ENCODE results near the gene FGF3.
"Not testable (repeated sequence)": the region's sequence is repeated elsewhere in the genome, so short reads cannot be mapped to it uniquely, and the experiment has no call there.

Gene FGF3

DNA sequence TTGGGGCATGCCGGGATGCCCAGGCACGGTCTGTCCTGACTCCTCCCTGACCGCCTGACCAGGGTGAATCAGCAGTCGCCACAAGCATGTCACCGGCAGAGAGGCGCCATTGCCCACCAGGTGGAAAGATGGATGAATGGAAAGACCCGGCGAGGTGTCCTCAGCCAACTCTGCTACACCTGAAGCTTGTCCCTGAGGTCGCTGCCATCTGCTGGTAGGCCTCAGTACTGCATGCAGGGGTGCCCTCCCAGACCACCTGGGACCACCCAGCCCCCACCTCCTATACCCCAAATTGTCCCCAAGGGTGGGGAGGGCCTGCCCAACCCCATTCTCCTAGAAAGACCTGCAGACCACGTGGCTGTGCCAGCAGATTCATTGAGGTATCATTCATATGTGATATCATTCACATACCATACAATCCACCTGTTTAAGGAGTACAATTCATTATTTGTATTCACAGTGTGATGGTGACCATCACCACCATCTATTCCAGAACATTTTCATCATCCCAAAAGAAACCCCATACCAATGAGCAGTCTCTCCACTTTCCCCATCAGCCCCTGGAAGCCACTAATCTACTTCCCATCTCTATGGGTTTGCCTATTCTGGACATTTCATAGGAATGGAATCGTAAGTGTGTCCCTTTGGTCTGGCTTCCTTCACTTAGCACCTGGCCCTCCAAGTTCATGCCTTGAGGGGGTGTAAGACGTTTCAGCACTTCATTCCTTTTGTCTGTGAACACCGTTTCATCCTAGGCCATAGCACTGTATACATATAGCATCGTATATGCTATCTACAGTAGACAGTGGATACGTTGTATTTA is 17.5 kb downstream of the FGF3 start:
- peak; percentile 73 for DNase-seq

DNA sequence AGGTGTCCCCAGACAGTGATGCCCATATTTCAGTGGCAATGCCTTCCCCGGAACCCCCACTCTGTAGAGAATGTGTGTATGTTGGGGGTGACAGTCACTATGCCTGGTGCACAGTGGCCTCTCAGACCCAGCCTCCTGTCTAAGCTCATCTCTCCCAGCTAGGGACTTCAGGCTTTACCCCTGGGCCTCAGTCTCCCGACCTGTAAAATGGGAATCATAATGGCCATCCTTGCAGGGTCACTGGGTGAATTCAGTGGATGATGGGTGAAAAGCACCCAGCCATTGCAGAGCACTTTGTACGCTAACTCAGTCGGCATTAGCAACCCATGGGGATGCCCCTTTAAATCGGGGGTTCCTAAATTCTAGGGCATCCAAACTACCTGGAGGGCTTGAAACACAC is 18.9 kb downstream of the FGF3 start:
- no peak for DNase-seq

DNA sequence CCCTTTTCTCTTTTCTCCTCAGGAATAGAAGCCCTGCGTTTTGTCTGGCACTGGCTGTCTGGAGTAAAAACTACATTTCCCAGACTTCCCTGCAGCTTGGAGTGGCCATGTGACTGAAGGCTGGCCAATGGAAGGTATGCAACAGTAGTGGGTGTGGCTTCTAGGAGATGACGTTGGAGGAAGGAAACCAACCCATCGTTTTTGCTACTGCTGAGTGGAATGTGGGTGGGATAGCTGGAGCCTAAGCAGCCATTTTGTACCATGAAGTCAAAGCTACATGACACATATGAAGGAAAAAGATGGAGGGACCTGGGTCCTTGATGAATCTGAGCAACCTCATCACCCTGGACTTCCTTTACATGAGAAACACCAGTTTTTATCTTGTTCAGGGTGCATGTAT is 19.6 kb downstream of the FGF3 start:
- DNase-seq, result no peak

DNA sequence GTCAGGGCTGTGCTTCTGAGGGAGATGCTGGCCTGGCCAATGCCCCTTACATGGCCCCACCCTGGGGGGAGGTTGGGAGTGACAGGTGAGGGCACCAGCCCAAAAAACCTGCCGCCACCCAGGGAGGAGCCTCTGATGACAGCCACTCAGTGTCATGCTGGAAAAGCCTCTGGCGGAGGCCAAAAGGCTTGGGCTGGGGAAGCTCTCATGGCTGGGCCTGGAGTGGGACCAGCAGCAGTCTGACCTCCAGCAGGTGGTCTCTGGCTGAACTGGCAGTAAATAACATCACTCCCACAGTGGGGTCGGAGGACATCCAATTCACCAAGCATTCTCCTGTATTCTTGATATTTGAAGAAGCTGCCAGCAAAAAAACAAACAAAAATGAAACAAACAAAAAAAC is 20.1 kb downstream of the FGF3 start:
- no peak for DNase-seq

DNA sequence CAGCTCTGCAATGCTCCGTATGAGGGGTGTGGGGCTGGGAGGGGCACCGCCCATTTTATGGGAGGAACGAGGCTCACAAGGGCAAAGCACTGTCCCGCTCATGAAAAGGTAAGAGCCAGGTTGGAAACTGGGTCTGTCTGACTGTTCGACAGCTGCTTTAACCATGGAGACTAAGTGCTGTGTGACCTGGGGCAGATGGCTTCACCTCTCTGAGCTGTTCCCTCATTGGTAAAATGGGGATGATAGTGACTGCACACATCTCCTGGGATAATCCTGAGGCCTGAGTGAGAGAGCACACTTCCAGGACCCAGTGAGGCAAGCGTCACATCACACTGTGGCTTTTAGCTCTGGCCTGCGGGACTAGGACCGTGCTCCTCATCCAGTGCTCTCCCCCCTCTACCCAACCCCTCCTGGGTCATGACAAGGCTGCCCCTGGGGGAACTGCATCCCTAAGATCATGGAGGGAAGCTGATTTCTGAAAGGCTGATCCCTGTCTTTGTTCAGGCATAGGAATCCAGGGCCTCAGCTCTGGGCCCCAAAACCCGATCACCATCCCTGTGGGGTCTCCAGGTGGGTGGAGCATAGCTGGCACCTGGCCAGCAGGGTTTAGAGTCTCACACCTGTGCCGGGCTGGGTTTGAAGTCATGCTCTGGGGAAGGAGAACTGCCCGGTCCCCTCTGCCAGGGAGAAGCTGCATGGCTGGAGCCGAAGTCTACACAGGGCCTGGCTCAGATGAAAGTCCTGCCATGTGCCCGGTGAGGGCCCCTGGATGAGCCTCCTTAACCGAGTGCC is 21.3 kb downstream of the FGF3 start:
- no peak for DNase-seq

DNA sequence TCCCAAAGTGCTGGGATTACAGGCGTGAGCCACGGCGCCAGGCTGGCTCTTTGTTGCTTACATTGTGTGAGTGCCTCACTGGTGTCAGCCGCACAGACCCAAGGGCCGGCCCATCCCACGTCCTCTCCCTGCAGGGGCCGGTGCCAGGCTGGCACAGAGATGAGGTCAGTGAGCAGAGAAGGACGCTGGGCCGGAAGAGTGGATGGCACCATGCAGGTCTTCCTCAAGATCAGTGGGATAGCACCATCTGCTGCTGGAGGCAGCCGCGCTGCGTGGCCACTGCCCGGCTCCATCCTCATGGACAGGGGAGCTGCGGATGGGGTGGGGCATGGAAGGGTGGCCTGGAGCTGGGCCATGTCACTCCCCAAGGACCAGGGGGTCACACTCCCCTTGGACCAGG is 22.1 kb downstream of the FGF3 start:
- no peak for DNase-seq

DNA sequence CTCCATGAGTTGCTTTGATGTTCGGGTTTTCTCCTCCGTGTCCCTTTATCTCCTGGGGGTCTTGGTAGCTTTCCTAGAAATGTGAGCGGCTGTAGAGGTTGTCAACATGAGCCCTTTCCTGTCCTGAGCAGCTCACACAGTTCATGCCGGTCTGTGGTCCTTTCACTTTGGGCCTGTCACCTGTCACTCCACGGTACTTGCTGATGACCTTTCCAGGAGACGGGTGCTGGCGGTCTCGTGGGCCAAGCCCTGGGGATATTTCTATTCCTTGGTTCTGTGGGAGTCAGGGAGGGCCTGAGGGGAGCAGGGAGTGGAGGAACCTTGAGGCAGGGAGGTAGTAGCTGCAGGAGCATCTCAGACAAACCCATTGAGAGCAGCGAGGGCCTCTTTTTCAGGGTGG is 23.2 kb downstream of the FGF3 start:
- DNase-seq, result no peak

DNA sequence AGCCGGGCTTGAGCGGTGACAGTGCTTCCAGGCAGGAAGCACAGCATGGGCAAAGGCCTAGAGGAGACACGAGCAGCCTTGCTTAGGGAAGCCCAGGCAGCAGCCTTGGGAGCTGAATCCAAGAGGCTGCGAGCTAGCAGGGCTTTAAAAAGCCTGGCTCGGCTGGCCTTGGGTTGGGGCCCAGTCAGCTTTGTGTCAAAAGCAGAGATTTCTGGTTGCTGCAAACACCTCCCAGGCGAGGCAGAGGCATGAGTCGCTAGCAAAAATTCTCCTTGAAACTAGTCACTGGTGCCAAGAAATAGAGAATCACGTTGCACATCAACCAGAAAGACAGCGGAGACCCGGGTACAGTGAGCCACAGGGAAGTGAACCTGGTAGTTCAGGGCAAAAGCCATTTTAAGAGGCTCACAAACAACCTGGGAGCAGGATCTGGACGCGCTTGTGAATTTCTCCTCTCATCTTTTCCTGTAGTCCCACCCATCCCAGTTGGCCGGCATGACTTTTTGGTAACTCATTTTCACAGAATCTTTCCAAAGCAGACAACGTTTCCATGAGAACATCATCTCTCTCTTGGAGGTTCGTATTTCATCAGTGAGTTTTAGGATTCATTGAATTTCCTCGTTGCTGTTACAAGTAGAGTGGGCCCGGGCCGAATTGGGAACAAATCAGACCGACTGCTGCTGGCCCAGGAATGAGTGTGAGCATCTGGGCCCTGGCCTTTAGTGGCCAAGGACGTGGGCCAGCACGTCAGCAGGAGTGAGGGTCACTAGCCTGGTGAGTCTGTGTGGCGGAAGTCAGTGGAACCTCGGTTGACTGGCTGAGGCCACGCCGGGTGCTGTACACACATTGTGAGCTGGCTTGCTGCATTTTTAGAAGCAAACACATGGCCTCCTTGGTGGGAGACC is 27.7 kb downstream of the FGF3 start:
- no peak for DNase-seq

DNA sequence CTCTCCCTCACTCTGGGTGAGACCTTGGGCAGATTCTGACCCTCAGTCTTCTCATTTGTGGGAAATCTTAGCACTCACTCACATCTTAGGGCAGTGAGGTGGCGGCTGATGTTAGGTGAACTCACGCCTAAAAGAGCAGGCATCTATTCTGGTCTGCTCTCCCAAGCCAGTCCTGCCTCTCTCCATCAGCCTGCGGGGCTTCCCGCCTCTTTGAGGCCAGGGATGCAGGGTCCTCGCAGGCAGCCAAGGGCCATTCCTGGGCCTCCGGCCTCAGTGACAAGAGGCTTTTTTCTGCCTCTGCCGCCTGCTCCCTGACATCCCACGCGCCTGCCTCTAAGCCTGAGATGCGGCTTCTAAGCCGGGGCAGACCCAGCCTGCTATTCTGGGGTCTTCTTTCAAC is 30.3 kb downstream of the FGF3 start:
- no peak for DNase-seq

DNA sequence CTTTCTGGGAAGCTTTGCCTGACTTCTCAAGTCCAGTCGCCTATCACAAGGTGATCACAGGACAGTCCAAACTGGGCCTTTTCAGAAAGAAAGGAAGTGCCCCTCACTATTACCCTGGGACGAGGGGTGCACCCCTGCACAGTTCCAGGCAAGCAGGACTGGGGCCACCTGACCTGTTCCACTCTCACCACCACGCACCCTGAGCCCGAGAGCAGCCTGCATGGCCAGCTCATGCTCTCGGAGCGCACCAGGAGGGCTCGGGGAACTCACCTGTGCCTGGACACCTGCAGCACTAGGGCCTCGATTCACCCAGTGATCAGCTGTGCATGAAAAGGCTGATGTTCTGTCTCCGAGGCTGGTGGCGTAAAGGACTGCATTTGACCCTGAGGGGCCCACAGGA is 31.3 kb downstream of the FGF3 start:
- no peak for DNase-seq

DNA sequence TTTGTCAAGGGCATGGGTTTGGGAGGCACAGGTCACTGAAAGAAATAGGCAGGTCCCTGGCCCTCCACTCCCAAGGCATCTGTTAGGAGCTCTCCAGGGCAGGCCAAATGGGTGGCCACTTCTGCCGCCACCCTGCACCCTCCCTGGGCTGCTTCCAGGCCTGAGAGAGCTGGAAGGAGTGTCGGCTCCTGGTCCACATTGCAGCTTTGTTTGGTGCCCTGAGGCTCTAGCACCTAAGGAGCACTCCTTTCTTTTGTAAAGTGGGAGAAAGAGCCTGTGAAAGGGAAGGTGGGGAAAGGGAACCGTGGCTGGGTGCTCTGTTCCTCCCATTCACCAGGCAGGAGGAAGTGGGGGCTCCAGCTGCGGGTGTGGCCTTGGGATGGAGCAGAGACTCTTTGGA is 31.8 kb downstream of the FGF3 start:
- DNase-seq, result no peak

DNA sequence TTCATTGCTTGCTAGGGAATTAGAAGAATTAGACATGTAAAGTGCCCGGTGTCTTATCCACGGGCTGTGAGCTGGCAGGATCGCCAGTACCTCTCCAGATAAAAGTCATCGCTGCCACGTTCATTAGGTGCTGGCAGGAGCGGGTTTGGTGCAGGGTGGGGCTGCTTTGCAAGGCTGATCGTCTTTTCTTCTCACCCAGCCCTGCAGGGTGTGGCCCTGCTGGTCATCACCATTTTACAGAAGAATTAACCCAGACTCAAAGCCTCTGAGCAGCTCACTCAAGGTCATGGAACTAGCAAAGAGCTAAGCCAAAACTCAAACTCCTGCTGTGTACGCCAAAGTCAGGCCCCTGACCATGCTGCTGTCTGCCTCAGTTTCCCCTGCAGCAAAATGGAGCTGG is 38.0 kb downstream of the FGF3 start:
- no peak for DNase-seq

DNA sequence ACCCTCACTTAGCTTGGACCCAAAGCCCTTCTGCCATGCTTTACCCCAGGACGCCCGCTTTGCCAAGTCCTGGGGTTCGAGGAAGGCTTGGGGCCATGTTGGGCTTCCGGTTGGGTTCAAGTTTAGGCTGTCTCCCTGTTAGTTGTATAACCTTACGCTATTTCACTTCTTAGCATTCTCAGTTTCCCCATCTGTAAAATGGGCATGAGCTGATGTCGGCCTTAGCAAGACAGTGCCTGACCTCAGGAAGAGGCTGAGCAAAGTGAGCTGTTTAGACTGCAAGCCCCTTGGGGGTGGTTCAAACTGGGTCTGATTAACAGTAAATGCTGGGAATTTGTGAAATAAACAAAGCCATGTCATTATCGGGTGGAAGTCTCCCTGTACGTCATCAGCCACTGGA is 40.8 kb downstream of the FGF3 start:
- no peak for DNase-seq

DNA sequence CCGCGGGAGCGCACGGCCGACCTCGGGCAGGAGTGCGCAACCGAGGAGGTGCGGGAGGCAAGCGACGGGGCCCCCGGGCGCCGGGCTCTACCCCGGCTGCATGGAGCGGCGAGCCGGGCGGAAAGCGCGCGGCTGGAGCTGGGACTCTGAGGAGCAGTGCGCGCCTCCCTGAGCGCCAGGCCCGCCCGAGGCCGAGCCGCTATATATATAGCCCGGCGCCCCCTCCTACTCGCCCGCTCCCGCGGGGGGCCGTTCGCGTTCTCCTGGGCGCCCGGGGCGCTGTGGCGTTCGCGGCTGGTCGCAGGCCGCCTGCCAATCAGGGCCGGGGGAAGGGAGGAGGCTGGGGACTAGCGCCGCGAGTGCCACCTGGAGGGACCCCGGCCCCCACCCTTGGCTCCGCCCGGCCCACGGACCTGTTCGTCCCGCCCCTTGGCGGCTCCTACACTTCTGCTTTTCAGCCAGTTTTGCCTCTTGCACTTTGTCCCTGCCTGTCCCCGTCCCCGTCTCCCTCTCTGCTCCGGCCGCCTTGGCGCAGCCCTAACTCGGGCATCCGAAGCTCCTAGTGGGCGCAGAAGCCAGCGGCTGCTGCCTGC is 44.0 kb downstream of the FGF3 start, which contains the start of gene FGF4:
TSS of gene FGF4 (minus strand) at position 179 of the 593 bp plus-strand sequence. CDS start 257 bp downstream, outside the sequence.
- DNase-seq, result no peak

DNA sequence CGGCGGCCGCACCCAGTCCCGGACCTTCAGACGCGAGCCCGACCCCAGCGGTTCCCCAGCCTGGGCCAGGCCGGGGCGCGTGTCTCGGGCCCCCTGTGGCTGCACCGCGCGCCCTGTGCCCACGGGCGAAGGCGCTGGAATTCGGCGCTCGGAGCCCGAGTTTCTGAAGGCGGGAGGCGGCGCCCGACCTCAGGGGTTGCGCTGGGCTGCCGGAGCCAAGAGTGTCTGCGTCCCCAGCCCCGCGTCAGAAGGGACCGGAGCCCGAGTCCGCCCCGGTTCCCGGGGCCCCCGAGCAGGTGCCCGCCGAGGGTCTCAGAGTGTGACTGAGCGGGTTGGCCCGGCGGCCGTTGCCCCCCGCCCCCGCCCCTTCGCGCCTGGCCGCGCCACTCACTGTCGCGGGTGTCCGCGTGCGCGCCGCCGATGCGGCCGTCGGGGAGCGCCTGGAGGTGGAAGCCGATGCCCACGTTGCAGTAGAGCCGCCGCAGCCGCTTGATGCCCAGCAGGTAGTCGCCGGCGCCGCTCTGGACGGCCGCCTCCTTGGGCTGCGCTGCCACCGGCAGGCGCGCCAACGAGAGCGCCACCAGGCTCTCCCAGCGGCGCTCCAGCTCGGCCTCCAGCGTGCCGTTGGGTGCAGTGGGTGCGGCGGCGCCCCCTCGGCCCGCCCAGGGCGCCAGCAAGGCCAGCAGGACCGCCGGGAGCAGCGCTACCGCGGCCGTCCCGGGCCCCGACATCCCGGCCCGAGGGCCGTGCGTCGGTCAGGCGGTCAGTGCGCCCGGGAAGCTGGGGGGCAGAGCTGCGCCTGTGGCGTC is 44.7 kb downstream of the FGF3 start:
- no peak for DNase-seq

DNA sequence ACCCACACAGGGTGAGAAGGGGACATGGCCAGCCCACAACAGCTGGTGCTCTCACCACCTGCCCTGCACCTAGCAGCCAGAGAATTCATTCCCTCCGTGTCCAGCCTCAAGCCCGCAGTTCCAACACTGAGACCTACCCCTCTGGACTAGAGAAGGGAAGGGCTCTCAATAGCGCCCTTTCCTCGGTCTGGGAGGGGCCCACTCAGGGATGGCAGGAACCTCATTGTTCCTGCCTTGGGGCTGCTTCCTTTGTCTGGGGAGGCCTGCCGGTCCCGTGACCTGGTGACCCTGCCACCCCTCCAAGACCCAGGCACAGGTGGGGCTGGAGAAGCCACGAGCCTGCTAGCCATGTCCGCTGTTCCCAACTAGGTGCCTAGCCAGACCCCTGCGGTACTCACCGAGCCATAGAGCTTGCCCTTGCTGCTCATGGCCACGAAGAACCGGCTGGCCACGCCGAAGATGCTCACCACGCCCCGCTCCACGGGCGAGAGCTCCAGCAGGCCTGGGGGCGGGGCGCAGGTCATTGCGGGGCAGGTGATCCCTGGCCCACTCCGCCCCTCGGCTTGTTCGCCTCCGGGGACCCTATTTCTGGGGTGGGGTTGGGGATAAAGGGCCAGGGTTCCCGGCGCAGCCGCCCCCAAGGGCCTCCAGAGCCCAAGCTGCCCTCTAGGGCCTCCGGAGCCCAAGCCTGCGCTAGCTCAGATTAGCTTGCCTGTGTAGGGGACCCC is 45.4 kb downstream of the FGF3 start:
- DNase-seq, result no peak

DNA sequence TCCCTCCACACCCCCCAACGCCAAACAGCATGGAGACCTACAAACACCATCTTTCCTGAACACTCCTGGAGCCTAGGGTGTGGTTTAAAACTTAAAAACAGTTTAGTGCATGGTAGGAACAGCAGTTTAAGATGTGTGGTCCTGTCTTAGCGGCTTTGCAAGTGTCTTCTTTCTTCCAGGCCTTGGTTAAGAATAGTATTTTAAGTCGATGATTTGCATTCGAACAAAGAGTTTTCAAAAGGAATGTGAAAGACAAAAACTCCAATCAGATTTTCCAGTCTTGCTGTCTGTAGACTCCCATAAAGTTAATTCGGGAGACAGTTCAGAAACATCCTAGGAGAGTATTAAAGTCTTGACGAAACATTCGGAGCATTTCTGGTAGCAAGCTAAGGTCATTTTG is 47.8 kb downstream of the FGF3 start:
- DNase-seq, result no peak

DNA sequence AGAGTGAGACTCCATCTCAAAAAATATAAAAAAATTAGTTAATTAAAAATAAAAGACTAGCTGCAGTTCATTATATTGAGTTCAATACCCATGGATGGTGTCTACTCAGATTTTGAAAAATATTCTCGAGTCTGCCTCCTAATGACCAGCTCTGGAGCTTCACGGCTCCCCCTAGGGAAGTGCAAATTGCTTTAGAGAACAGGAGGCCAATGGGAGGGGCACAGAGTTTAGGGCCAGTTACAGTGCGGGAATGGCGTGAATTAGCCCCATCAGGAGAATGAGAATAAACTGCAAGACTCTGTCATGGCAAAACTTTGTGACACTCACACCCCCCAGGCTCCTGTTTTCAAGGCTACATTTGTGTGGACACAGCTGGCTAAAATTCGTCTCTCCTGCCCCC is 48.7 kb downstream of the FGF3 start:
- DNase-seq, result no peak

DNA sequence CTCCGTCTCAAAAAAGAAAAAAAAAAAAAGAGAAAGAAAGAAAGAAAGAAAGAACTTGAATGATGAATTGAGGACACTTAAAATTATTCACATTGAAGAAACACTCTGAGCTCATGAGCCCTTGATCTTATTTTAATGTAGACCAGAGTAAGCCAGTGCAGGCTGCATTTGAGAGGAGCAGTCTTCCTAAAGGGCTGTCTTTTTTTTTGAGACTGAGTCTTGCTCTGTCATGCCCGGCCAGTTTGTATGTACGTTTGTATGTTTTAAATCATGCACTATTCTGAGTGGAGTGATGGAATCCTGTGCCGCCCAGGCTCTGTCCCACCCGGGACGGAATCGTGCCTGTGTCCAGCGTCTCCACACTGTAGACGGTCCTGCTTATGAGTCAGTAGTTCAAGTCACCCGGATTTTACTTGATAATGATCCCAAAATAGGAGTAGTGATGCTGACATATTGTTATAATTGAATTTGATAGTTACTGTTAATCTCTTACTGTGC is 53.7 kb downstream of the FGF3 start:
- DNase-seq, result no peak

DNA sequence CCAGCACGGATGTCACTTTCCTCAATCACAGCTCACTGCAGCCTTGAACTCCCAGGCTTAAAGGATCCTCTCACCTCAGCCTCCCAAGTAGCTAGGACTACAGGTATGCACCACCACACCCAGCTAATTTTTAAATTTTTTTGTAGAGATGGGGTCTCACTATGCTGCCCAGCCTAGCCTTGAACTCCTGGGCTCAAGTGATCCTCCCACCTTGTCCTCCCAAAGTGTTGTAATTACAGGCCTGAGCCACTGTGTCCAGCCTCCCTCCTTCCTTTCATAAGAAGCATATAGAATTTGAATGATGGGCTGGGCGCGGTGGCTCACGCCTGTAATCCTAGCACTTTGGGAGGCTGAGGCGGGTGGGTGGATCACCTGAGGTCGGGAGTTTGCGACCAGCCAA is 54.3 kb downstream of the FGF3 start:
- DNase-seq, result not testable (repeated sequence)

DNA sequence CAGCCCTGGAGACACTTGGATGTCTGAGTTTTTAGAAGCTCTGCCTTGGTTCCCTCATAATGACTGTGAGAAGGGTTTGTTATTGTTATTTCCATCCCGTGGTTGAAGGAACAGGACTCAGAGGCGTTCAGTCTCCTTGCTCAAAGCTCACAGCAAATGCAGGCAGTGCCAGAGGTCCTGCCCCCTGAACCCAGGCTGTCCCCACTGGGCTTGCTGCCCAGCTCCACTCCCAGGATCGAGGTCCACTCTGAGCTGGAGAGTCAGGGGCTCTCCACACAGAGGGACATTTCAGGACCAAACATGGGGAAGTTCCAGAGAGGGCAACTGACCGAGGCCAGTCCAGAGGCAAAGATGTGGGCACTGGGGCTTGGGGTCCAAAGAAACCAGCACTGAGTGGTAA is 58.9 kb downstream of the FGF3 start:
- DNase-seq, result no peak

All from activated effector memory CD4-positive, alpha-beta T cell treated with anti-CD3 and anti-CD28 coated beads, Interleukin-2, amount 50 U/mL, for 16 hours (primary cell).